ENCODE data around the gene FAM237A.

DNA sequence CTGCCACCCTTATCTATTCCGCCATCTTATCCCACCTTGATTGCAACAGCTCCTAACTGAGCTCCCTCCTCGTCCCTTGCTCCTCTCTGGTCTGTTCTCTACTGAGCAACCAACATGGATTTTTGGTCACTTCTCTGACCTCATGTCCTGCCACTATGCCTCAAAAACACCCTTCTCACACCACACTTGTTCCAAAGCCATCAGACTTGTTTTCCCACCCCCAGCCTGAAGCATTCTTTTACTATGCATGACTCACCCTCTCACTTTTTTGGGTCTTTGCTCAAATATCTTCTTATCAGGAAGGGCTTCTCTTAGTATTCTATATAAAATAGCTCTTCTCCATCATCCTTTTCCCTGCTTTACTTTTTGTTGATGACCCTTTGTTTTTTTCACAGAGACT, 2.7 kb upstream of the FAM237A start:
- TF ChIP-seq NFIC (IDR thresholded peaks at IDR 0.05) (no peak), EGR1 (IDR thresholded peaks at IDR 0.05) (no peak), YY1 (IDR thresholded peaks at IDR 0.05; ENCODE audit: low read depth) (no peak), RAD21 (IDR thresholded peaks at IDR 0.05; ENCODE audit: low read depth) (no peak), CEBPB (IDR thresholded peaks at IDR 0.05) (no peak), TAF1 (IDR thresholded peaks at IDR 0.05; ENCODE audit: low read depth) (no peak), EP300 (IDR thresholded peaks at IDR 0.05; ENCODE audit: borderline replicate concordance) (no peak), TCF12 (IDR thresholded peaks at IDR 0.05; ENCODE audit: low read depth) (no peak)
- TF ChIP-seq, protein P1, sequence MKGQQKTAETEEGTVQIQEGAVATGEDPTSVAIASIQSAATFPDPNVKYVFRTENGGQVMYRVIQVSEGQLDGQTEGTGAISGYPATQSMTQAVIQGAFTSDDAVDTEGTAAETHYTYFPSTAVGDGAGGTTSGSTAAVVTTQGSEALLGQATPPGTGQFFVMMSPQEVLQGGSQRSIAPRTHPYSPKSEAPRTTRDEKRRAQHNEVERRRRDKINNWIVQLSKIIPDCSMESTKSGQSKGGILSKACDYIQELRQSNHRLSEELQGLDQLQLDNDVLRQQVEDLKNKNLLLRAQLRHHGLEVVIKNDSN (IDR thresholded peaks at IDR 0.05): no peak
- TF ChIP-seq, protein P2, sequence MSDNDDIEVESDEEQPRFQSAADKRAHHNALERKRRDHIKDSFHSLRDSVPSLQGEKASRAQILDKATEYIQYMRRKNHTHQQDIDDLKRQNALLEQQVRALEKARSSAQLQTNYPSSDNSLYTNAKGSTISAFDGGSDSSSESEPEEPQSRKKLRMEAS (IDR thresholded peaks at IDR 0.05): no peak
- TF ChIP-seq, protein P3, sequence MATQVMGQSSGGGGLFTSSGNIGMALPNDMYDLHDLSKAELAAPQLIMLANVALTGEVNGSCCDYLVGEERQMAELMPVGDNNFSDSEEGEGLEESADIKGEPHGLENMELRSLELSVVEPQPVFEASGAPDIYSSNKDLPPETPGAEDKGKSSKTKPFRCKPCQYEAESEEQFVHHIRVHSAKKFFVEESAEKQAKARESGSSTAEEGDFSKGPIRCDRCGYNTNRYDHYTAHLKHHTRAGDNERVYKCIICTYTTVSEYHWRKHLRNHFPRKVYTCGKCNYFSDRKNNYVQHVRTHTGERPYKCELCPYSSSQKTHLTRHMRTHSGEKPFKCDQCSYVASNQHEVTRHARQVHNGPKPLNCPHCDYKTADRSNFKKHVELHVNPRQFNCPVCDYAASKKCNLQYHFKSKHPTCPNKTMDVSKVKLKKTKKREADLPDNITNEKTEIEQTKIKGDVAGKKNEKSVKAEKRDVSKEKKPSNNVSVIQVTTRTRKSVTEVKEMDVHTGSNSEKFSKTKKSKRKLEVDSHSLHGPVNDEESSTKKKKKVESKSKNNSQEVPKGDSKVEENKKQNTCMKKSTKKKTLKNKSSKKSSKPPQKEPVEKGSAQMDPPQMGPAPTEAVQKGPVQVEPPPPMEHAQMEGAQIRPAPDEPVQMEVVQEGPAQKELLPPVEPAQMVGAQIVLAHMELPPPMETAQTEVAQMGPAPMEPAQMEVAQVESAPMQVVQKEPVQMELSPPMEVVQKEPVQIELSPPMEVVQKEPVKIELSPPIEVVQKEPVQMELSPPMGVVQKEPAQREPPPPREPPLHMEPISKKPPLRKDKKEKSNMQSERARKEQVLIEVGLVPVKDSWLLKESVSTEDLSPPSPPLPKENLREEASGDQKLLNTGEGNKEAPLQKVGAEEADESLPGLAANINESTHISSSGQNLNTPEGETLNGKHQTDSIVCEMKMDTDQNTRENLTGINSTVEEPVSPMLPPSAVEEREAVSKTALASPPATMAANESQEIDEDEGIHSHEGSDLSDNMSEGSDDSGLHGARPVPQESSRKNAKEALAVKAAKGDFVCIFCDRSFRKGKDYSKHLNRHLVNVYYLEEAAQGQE (IDR thresholded peaks at IDR 0.05; ENCODE audit: low read depth): no peak

All from Ishikawa (cell line).